NCI-H69 (cell line): Measurements from ENCODE around the gene ZNF684.
"Not testable (repeated sequence)": the region's sequence is repeated elsewhere in the genome, so short reads cannot be mapped to it uniquely, and the experiment has no call there.

Source experiments
- DNase-seq: peaks from one replicate; lab custom pipeline; 2025; lab: John Stamatoyannopoulos, UW

Gene ZNF684

DNA sequence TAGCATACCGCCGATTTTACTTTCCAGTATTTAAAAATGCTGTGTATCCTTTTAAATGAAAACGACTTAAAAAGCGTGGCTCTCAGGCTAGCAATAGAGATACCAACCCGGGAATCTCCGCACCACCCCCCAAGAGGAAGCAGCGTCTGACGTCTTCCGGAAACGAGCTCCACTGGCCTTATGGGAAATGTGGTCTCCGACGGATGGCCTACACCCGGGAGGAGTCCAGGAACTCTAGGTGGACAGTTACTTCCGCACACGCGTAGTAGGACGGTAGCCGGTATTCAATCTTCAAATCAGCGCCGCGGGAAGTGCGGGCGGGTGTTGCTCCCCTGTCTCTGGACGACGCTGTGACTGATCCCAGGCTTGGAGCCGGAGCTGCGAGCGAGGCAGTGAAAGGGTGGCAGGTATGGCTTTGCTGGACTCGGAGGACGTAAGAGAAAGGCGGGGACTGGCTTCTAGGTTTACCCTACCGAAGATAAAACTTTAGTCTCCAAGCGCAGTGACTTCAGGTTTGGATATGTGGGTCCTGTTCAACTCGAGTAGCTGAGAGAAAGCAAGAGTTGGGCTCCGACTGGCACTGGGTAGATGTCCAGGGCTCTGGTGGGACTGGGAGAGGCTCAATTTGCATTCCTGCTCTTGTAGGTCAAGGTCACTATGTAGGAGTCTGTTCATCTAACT lies at the start of gene ZNF684:
TSS of gene ZNF684 (plus strand) at position 257 of the 681 bp plus-strand sequence. CDS start 1,530 bp downstream, outside the sequence.
- peak; percentile 95 for DNase-seq

DNA sequence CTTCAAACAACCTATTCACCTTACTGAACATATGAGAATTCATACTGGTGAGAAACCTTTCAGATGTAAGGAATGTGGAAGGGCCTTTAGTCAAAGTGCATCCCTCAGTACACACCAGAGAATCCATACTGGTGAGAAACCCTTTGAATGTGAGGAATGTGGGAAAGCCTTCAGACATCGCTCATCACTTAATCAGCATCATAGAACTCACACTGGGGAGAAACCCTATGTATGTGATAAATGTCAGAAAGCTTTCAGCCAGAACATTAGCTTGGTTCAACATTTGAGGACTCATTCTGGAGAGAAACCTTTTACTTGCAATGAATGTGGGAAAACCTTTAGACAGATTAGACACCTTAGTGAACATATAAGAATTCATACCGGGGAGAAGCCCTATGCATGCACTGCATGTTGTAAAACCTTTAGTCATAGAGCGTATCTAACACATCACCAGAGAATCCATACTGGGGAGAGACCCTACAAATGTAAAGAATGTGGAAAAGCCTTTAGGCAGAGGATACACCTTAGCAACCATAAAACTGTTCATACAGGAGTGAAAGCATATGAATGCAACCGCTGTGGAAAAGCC lies 36.0 kb upstream of the ZNF684 start:
- DNase-seq: no peak

- DNase-seq: not testable (repeated sequence)
Measured at GRCh38 chr1:40502651-40503050, 28.8 kb upstream of the ZNF684 start.

DNA sequence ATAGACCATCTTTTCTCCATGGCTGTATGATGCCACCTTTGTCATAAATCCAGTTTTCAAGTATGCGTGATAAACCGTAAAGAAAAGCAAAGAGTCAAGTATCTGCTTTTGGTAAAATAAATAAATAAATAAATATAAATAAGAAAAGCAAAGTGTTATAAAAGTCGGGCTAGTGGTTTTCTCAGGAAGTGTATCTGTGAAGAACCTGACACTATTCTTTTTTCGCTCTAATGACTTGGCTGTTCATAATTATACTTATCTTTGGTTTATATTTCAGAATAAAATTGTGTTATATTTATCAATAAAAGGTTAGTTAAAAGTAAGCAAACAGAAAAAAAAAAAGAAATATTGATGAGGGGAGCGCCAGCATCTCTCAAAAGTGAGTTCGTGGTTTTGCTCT lies 23.5 kb upstream of the ZNF684 start:
- DNase-seq: no peak

DNA sequence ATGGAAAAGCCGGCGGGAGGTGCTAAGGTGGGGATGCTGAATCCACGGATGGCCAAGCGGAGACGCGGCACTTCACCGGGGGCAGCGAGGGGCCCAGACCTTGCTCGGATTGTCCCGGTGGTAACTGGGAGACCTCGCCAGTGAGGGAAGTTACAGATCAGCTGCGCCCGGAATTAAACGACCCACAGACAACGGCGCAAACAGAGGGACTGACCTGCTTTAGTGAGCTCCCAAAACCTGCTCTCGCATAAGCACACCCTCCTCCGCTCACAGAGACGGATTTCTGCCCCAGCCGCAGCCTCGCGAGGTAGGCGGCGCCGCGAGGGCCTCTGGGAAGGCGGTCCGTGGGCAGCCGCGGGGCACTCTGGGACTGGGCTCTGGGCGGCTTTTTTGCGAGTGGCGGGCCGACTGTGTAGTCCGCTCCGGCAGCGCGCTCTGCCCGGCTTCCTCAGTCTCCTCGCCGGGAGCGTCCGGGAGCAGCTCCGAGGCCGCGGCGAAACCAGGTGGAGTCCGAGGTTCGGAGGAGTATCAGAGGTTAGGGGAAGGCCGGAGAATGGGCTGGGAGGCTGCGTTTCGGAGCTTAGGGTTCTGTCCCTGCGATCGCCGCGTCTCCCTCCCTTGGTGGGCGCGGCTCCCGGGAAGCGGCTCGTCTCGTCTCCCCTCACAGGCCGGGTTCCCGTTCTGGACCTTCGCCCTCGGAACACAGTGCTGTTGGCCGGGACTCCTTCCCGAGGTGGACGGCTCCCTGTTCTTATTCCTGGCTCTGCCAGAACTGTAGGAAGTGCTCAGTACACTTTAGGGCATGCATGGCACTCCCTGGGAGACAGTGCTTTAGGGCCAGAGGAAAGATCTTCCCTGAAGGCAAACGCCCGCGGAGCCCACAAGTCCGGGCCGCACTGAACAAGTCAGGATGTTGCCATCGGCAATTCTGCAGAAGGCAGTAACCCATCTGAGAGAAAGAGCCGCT lies 22.8 kb upstream of the ZNF684 start, which contains the start of gene EXO5:
TSS of gene EXO5 (plus strand) at position 393 of the 967 bp plus-strand sequence. CDS start 5,778 bp downstream, outside the sequence.
- DNase-seq: peak; percentile 83

- DNase-seq: no peak
Measured at GRCh38 chr1:40519517-40519916, 11.9 kb upstream of the ZNF684 start.

DNA sequence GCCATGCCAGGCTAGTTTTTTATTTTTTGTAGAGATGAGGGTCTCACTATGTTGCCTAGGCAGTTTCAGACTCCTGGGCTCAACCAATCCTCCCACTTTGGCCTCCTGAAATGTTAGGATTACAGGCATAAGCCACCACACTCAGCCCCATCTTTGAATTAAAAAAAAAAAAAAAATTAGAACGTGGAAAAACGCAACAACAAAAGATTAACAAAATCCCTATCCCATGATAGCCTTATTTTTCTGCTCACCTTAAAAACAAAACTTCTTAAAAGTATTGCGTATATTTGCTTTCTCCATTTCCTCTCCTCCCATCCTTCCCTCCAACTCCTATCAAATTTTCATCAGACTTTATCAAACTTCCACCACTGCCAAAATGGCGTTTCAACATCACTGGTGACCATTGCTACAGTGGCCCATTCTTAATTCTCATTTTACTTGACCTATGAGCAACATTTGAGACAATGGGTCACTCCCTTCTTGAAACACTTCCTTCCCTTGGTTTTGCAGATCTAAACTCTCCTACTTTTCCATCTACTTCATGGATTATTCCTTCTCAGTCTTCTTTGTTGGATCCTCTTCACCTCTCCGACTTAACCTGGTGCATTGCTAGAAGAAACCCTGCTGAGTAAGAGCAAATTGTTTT lies 579 bp upstream of the ZNF684 start:
- peak; percentile 28 for DNase-seq

DNA sequence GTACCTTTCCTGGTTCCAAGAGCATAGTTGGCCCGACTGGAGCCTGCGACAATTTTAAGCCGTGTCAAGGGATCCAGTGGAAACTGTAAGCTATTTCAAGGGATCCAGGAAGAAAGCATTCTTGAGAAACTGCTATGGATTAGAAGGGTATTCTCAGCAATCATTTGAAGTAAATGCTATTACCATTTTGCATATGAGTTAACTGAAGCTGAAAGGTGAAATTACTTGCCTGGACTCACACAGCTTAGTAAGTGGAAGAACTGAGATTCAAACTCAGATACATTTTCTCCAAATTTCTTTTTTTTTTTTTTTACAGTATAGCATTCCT lies 589 bp downstream of the ZNF684 start:
- no peak for DNase-seq

DNA sequence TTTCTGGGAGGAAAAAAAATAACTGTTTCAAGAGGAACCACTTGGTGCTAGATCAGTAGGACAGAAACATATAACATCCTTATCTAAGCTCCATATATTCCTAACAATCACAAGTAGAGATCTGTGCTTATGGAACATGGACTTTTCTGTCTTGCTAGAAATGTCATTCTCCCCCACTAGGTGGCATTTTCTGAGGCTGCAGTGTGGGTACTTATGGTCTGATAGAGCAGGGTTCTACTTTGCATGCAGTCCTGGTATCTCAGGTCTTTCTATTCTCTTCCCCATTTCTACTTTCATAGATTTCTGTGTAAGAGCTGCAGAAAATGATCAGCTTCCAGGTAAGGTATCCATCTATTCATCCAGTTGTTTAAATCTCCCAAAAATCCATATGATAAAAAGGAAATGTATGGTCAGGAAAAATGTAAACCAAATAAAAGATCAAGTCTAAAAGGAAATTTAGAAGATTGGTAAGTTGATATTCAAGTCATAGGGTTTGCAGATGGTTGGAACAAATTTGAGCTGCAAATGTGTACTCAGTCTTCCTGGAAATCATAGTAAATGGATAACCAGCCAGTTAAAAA lies 1.5 kb downstream of the ZNF684 start:
- DNase-seq: peak; percentile 61

DNA sequence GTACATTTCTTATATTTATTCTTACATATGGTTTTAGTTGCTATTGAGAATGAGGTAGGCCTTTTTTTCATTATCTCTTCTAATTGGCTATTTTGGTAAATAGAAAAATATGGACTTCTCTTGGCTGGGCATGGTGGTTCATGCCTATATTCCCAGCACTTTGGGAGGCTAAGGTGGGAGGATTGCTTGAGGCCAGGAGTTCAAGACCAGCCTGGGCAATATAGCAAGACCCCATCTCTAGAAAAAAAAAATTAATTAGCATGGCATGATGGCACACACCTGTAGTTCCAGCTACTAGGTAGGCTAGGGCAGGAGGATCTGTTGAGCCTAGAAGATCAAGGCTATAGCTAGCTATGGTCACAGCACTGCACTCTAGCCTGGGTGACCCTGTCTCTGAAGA lies 3.2 kb downstream of the ZNF684 start:
- no peak for DNase-seq

DNA sequence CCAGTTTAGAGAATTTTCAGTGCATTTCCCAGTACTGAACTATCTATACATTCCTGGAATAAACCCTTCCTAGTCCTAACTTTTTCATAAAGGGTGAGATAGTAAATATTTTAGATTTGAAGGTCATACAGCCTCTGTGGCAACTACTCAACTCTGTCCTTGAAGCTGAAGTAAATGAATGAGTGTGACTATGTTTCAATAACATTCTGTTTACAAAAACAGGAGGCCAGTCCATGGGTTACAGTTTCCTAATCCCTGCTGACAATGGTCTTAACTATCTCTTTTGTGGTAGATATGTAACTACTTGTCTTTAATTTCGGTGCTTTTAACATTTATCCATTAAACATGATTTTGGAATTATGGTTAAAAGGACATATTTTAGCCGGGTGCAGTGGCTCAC lies 4.3 kb downstream of the ZNF684 start:
- no peak for DNase-seq

- no peak for DNase-seq
Measured at GRCh38 chr1:40539338-40539737, 7.9 kb downstream of the ZNF684 start.

DNA sequence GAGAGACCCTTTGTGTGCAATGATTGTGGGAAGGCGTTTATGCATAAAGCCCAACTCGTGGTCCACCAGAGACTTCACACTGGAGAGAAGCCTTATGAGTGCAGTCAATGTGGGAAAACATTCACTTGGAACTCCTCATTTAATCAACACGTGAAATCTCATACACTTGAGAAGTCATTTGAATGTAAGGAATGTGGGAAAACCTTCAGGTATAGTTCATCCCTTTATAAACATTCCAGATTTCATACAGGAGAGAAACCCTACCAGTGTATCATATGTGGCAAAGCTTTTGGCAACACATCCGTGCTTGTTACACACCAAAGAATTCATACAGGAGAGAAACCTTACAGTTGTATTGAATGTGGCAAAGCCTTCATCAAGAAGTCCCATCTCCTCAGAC lies 15.5 kb downstream of the ZNF684 start:
- DNase-seq: no peak

DNA sequence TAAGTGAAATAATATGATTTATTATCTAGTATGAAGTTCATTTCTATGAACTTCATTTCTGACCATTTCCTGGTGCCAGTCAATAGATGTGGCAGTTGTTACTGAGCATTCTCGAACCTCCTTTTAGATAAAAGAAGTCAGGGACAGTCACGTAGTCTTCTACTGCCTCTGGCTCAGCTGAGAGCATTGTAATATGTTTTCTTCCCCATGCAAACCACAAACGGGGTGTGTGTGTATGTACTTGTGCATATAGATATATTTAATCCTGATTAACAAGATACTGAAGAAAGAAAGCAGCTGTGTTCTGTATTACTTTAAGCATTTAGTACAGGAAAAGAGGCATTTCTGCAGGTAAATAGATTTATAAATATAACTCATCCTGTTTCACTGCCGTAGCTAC lies 21.6 kb downstream of the ZNF684 start:
- DNase-seq: no peak

DNA sequence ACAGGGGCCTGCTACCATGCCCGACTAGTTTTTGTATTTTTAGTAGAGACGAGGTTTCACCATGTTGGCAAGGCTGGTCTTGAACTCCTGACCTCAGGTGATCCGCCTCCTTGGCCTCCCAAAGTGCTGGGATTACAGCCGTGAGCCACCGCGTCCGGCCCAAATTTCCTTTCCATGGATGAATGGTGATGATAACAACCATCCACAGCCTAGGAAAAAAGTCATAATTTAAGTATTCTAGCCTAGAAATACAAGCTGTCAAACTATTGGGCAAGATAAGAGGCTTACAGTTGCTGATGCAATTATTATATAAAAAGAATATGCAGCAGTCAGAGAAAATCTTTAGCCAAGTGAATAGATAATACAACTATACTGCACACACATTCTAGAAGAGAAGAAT lies 23.4 kb downstream of the ZNF684 start:
- DNase-seq: not testable (repeated sequence)

DNA sequence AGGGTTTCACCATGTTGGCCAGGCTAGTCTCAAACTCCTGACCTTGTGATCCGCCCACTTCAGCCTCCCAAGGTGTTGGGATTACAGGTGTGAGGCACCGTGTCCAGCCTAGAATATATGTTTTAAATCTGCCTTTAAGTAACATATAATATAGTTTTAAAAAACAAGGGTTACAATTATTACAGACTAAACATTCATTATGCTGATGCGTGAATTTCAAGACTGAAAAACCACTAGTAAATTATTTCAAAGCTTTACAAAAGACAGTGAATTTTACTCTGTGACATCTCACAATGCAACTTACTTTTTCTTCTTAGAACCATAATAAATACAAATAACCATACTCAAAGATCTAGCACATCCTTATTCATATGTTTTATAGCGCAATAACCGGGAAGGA lies 24.7 kb downstream of the ZNF684 start:
- no peak for DNase-seq

DNA sequence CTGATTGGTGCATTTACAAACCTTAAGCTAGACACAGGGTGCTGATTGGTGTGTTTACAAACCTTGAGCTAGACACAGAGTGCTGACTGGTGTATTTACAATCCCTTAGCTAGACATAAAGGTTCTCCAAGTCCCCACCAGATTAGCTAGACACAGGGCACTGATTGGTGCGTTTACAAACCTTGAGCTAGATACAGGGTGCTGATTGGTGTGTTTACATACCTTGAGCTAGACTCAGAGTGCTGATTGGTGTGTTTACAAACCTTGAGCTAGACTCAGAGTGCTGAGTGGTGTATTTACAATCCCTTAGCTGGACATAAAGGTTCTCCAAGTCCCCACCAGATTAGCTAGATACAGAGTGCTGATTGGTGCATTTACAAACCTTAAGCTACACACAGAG lies 26.8 kb downstream of the ZNF684 start:
- DNase-seq: not testable (repeated sequence)

DNA sequence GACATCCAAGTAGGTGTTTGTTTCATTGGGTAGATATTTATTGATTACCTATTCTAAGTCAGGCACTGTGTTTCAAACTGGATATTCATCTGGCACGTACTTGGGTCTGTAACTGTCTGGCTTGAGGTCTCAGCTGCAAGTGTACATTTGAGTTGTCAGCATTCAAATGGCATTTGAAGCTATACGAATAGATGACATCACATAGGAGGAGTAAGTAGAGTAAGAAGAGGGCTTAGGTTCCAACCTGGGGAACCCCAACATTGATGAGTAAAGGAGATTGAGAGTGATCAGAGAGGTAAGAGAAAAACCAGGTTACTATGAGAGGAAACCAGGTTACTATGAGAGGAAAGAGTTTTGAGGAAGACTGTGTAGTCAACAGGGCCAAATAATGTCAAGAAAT lies 30.7 kb downstream of the ZNF684 start:
- DNase-seq: no peak

- DNase-seq: no peak
Measured at GRCh38 chr1:40563266-40563665, 31.8 kb downstream of the ZNF684 start.

DNA sequence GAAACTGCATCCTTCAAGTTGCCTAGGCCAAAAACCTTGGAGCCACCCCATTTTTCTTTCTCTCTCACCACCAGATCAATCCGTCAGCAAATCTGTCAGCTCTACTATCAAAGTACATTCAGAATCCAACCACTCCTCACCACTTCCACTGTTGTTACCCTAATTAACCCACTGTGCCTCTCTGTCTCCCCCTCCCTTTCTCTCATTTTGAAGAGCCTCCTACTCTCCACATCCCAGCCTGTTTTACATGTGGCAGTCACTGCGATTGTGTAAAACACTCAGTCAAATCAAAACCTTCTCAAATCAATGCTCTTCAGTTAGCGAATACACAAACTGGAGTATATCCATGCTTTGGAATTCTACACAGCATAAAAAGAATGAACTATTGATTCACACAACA lies 33.1 kb downstream of the ZNF684 start:
- DNase-seq: no peak

GRCh38 chr1:40564913-40565312 lies 33.5 kb downstream of the ZNF684 start:
- no peak for DNase-seq

GRCh38 chr1:40567825-40568224 lies 36.4 kb downstream of the ZNF684 start:
- DNase-seq: no peak
